ENCODE data around the gene POLR1C.
A peak's percentile ranks its signal among the peaks of the same experiment; 100 is the strongest.

Gene POLR1C

GRCh38 chr6:43511824-43512415 lies 5.0 kb upstream of the POLR1C start:
- Histone ChIP-seq H3K4me2 (ENCODE audit: low read length) (no peak overlapping the region), H3K36me3 (ENCODE audit: control insufficient read depth, insufficient read depth, low read length) (no peaks in the 10 kb centered on the region), H3K27me3 (ENCODE audit: control insufficient read depth, insufficient read depth, low read length) (no peaks in the 10 kb centered on the region), H3K27ac (no peak overlapping the region), H2AFZ (no peak overlapping the region), H3K4me1 (peaks cover 15% of the 10 kb centered on the region), H3K79me2 (peaks cover 15% of the 10 kb centered on the region), H3K9ac (no peak overlapping the region), H3K4me3 (ENCODE audit: low read depth, low read length) (no peak overlapping the region), H3K9me3 (ENCODE audit: control insufficient read depth, low read length) (no peaks in the 10 kb centered on the region)
- TF ChIP-seq CTCF (IDR thresholded peaks at IDR 0.05): no peak

GRCh38 chr6:43515808-43516207 lies 1.1 kb upstream of the POLR1C start:
- Histone ChIP-seq H3K79me2 (peaks cover 23% of the 10 kb centered on the region), H3K27me3 (ENCODE audit: control insufficient read depth, insufficient read depth, low read length) (no peaks in the 10 kb centered on the region), H3K4me2 (ENCODE audit: low read length) (peak overlapping the region; percentile 98), H3K4me1 (peaks cover 18% of the 10 kb centered on the region), H3K27ac (peak overlapping the region; percentile 81), H2AFZ (peak overlapping the region; percentile 70), H3K9ac (no peak overlapping the region), H3K4me3 (ENCODE audit: low read depth, low read length) (peak overlapping the region; percentile 99), H3K9me3 (ENCODE audit: control insufficient read depth, low read length) (no peaks in the 10 kb centered on the region), H3K36me3 (ENCODE audit: control insufficient read depth, insufficient read depth, low read length) (no peaks in the 10 kb centered on the region)
- no peak for TF ChIP-seq CTCF (IDR thresholded peaks at IDR 0.05)

- Histone ChIP-seq H2AFZ (peak overlapping the region; percentile 70), H3K4me3 (ENCODE audit: low read depth, low read length) (peak overlapping the region; percentile 99), H3K27me3 (ENCODE audit: control insufficient read depth, insufficient read depth, low read length) (no peaks in the 10 kb centered on the region), H3K27ac (peak overlapping the region; percentile 81), H3K9me3 (ENCODE audit: control insufficient read depth, low read length) (no peaks in the 10 kb centered on the region), H3K79me2 (peaks cover 23% of the 10 kb centered on the region), H3K4me2 (ENCODE audit: low read length) (peak overlapping the region; percentile 98), H3K9ac (peak overlapping the region; percentile 49), H3K4me1 (peaks cover 18% of the 10 kb centered on the region), H3K36me3 (ENCODE audit: control insufficient read depth, insufficient read depth, low read length) (no peaks in the 10 kb centered on the region)
- TF ChIP-seq CTCF (IDR thresholded peaks at IDR 0.05): no peak
These were observed 557 bp upstream of the POLR1C start for GRCh38 chr6:43516367-43516696.

- Histone ChIP-seq H3K9ac (peak overlapping the region; percentile 1), H3K36me3 (ENCODE audit: control insufficient read depth, insufficient read depth, low read length) (no peaks in the 10 kb centered on the region), H3K4me1 (peaks cover 18% of the 10 kb centered on the region), H3K79me2 (peaks cover 23% of the 10 kb centered on the region), H3K27ac (no peak overlapping the region), H3K9me3 (ENCODE audit: control insufficient read depth, low read length) (no peaks in the 10 kb centered on the region), H3K4me2 (ENCODE audit: low read length) (peak overlapping the region; percentile 87), H2AFZ (peak overlapping the region; percentile 70), H3K4me3 (ENCODE audit: low read depth, low read length) (peak overlapping the region; percentile 99), H3K27me3 (ENCODE audit: control insufficient read depth, insufficient read depth, low read length) (no peaks in the 10 kb centered on the region)
- no peak for TF ChIP-seq CTCF (IDR thresholded peaks at IDR 0.05)
These were observed 842 bp downstream of the POLR1C start for GRCh38 chr6:43517505-43518357.

All from parathyroid adenoma (tissue), 2 donors.